Skeletal muscle tissue (tissue), 4 donors: ENCODE measurements around the gene NR2F1. TPM values are rescaled to one million over a fixed set of nuclear protein-coding genes. Genes with fewer than 3 reads are reported as not detected.
"Not testable (repeated sequence)": the region's sequence is repeated elsewhere in the genome, so short reads cannot be mapped to it uniquely, and the experiment has no call there.

Source experiments
- H3K27ac ChIP-seq: one replicate; pipeline ENCODE4 v1.7.0; 2013; ENCODE audit warnings: mild to moderate bottlenecking, low read depth, low read length, inconsistent platforms
- H3K27me3 ChIP-seq, 3 donors: one replicate each; pipeline ENCODE4 v1.7.0; 2013; ENCODE audit warnings: low read length in 3 of 3; ENCODE audit not compliant: control insufficient read depth in 3 of 3, insufficient read depth in 3 of 3
- H3K36me3 ChIP-seq, 3 donors: one replicate each; pipeline ENCODE4 v1.7.0; 2013; ENCODE audit warnings: low read length in 3 of 3; ENCODE audit not compliant: control insufficient read depth in 3 of 3, insufficient read depth in 3 of 3
- H3K4me1 ChIP-seq, 3 donors: one replicate each; pipeline ENCODE4 v1.7.0; 2013; ENCODE audit warnings: low read length in 3 of 3, mild to moderate bottlenecking in 3 of 3; ENCODE audit not compliant: control insufficient read depth in 3 of 3, insufficient read depth in 3 of 3
- H3K4me3 ChIP-seq, 3 donors: one replicate each; pipeline ENCODE4 v1.7.0; 2013; ENCODE audit warnings: low read length in 3 of 3
- H3K9ac ChIP-seq, 3 donors: one replicate each; pipeline ENCODE4 v1.7.0; 2013; ENCODE audit warnings: low read length in 3 of 3, mild to moderate bottlenecking in 3 of 3, moderate library complexity in 2 of 3, low read depth in 1 of 3
- H3K9me3 ChIP-seq, 3 donors: one replicate each; pipeline ENCODE4 v1.7.0; 2013; ENCODE audit warnings: low read length in 3 of 3; ENCODE audit not compliant: control insufficient read depth in 3 of 3
- total RNA-seq: library from RNA; depleted of rRNA; stranded (reverse); fragments of >200 nt; gene quantifications from one replicate; pipeline ENCODE4 v1.2.3, GENCODE V29; 2014
- donor health status: Osteomylitis.

Gene NR2F1
- total RNA-seq = 4.2 TPM

- Histone ChIP-seq H3K27me3 (peaks cover 26 to 76% (median 69%) of the 10 kb centered on the region in 3 donors), H3K36me3 (no peaks in the 10 kb centered on the region), H3K9me3 (no peaks in the 10 kb centered on the region), H3K4me1 (peaks cover 20 to 27% (median 23%) of the 10 kb centered on the region in 3 donors), H3K4me3 (peak within 1 kb of the TSS; percentile 24 to 70 (median 63)), H3K9ac (peak within 1 kb of the TSS in 2 of 3 donors; percentile 35 to 50), H3K27ac (no peak within 1 kb of the TSS)
Measured at GRCh38 chr5:93582677-93583438, at the start of gene NR2F1. TSS of gene NR2F1 (plus strand) at chr5:93583222. CDS start at chr5:93585024, 1,802 bp downstream.

- Histone ChIP-seq H3K4me1 (no peaks in the 10 kb centered on the region), H3K27me3 (no peaks in the 10 kb centered on the region), H3K27ac (no peak overlapping the region), H3K9ac (no peak overlapping the region), H3K4me3 (no peak overlapping the region), H3K36me3 (no peaks in the 10 kb centered on the region), H3K9me3 (no peaks in the 10 kb centered on the region)
Measured at GRCh38 chr5:93545872-93546271, 37.1 kb upstream of the NR2F1 start.

GRCh38 chr5:93549594-93549993 is 33.4 kb upstream of the NR2F1 start:
- not testable (repeated sequence) for H3K9ac ChIP-seq, H3K27me3 ChIP-seq, H3K9me3 ChIP-seq, H3K4me1 ChIP-seq, H3K36me3 ChIP-seq, H3K4me3 ChIP-seq, H3K27ac ChIP-seq

GRCh38 chr5:93557021-93557604 is 25.9 kb upstream of the NR2F1 start:
- no peak overlapping the region for H3K9ac ChIP-seq
- H3K9me3 ChIP-seq = no peaks in the 10 kb centered on the region
- no peaks in the 10 kb centered on the region for H3K4me1 ChIP-seq
- no peaks in the 10 kb centered on the region for H3K27me3 ChIP-seq
- H3K4me3 ChIP-seq = no peak overlapping the region
- no peaks in the 10 kb centered on the region for H3K36me3 ChIP-seq
- H3K27ac ChIP-seq = no peak overlapping the region

GRCh38 chr5:93566091-93566490 is 16.9 kb upstream of the NR2F1 start:
- H3K36me3 ChIP-seq = no peaks in the 10 kb centered on the region
- no peaks in the 10 kb centered on the region for H3K4me1 ChIP-seq
- H3K4me3 ChIP-seq = no peak overlapping the region
- no peaks in the 10 kb centered on the region for H3K9me3 ChIP-seq
- no peak overlapping the region for H3K27ac ChIP-seq
- no peak overlapping the region for H3K9ac ChIP-seq
- peaks cover 14 to 25% (median 18%) of the 10 kb centered on the region in 3 donors for H3K27me3 ChIP-seq

GRCh38 chr5:93567424-93567823 is 15.6 kb upstream of the NR2F1 start:
- H3K9me3 ChIP-seq = no peaks in the 10 kb centered on the region
- no peak overlapping the region for H3K4me3 ChIP-seq
- peaks cover 27 to 37% (median 30%) of the 10 kb centered on the region in 3 donors for H3K27me3 ChIP-seq
- H3K27ac ChIP-seq = no peak overlapping the region
- H3K9ac ChIP-seq = no peak overlapping the region
- H3K36me3 ChIP-seq = no peaks in the 10 kb centered on the region
- H3K4me1 ChIP-seq = peaks cover 6 to 11% (median 6%) of the 10 kb centered on the region in 3 donors

- no peak overlapping the region for H3K9ac ChIP-seq
- no peak overlapping the region for H3K4me3 ChIP-seq
- H3K27me3 ChIP-seq = peaks cover 44 to 58% (median 46%) of the 10 kb centered on the region in 3 donors
- H3K4me1 ChIP-seq = peaks cover 8 to 16% (median 13%) of the 10 kb centered on the region in 3 donors
- H3K36me3 ChIP-seq = no peaks in the 10 kb centered on the region
- H3K27ac ChIP-seq = no peak overlapping the region
- no peaks in the 10 kb centered on the region for H3K9me3 ChIP-seq
Measured at GRCh38 chr5:93569300-93570160, 13.5 kb upstream of the NR2F1 start.

GRCh38 chr5:93570294-93571113 is 12.5 kb upstream of the NR2F1 start:
- H3K9ac ChIP-seq = no peak overlapping the region
- peaks cover 48 to 65% (median 50%) of the 10 kb centered on the region in 3 donors for H3K27me3 ChIP-seq
- H3K36me3 ChIP-seq = no peaks in the 10 kb centered on the region
- peaks cover 8 to 16% (median 13%) of the 10 kb centered on the region in 3 donors for H3K4me1 ChIP-seq
- no peak overlapping the region for H3K4me3 ChIP-seq
- H3K27ac ChIP-seq = no peak overlapping the region
- no peaks in the 10 kb centered on the region for H3K9me3 ChIP-seq

- H3K36me3 ChIP-seq = no peaks in the 10 kb centered on the region
- H3K4me3 ChIP-seq = peak overlapping the region in 1 of 3 donors; percentile 23
Measured at GRCh38 chr5:93571114-93571949, 11.7 kb upstream of the NR2F1 start.

More at GRCh38 chr5:93571114-93571949, 11.7 kb upstream of the NR2F1 start:
- H3K9ac ChIP-seq = no peak overlapping the region
- H3K4me1 ChIP-seq = peaks cover 8 to 16% (median 13%) of the 10 kb centered on the region in 3 donors
- H3K9me3 ChIP-seq = no peaks in the 10 kb centered on the region
- H3K27me3 ChIP-seq = peaks cover 48 to 70% (median 50%) of the 10 kb centered on the region in 3 donors
- H3K27ac ChIP-seq = no peak overlapping the region
